H1 (cell line): ENCODE results near the gene GABBR1.

Experiments used
- CEBPB ChIP-seq: IDR thresholded peaks from 2 replicates; pipeline ENCODE4 v1.6.1; 2012; ENCODE audit warnings: low read depth, low read length
- CHD1 ChIP-seq: IDR thresholded peaks from 2 replicates; pipeline ENCODE4 v1.6.1; 2012; ENCODE audit warnings: low read depth, low read length, improper control_type of control experiment
- CREB1 ChIP-seq: IDR thresholded peaks from 2 replicates; pipeline ENCODE4 v1.6.1; 2012; ENCODE audit warnings: inconsistent platforms
- CTCF ChIP-seq, 3 experiments: IDR thresholded peaks; 1 replicate in 2 of 3; 2 replicates in 1 of 3; pipeline versions ENCODE4 v1.5.1 to v1.6.1; 2011; ENCODE audit warnings: low read length in 3 of 3, mild to moderate bottlenecking in 3 of 3, inconsistent platforms in 2 of 3, low read depth in 1 of 3, moderate library complexity in 1 of 3; ENCODE audit not compliant: insufficient read depth in 1 of 3; ENCODE audit errors: control extremely low read depth in 1 of 3
- EGR1 ChIP-seq: IDR thresholded peaks from 2 replicates; pipeline ENCODE4 v1.6.1; 2011; ENCODE audit warnings: low read depth, low read length, borderline replicate concordance
- GABPA ChIP-seq: IDR thresholded peaks from 2 replicates; pipeline ENCODE4 v1.6.1; 2011; ENCODE audit warnings: mild to moderate bottlenecking, low read length, moderate library complexity, borderline replicate concordance; ENCODE audit not compliant: insufficient read depth
- KDM1A ChIP-seq: fragments of 200-600, 300-600 bp; sonication (generic); IDR thresholded peaks from 2 replicates; pipeline ENCODE4 v1.7.1; 2016; ENCODE audit warnings: mild to moderate bottlenecking, low read length, borderline replicate concordance
- POLR2AphosphoS5 ChIP-seq: IDR thresholded peaks from 2 replicates; pipeline ENCODE4 v1.6.1; 2011; ENCODE audit warnings: low read depth, low read length

DNA sequence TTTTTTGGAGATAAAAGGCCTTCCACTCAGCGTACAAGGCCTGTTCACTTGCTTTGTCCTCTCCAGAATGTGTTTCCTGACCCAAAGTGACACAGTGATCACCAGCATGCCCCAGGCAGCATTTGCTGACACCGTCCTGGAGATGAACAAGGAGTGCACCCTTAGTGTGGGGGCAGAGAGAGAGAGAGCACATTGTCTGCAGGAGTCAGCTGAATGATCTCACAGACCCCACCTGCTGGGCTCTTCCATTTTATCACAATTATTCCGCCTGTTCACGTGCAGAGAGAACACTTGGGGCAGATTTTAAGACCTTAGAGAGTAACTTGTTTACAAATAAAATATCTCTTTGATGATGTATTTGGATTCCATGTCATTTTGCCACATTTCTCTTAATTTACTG is 122.8 kb downstream of the GABBR1 start:
- TF ChIP-seq CHD1 (no peak), GABPA (no peak), CTCF (IDR thresholded peaks at IDR 0.05; ENCODE audit: control extremely low read depth in 1 of 3, insufficient read depth in 1 of 3, low read depth in 1 of 3, low read length in 3 of 3) (no peak), KDM1A (no peak), CREB1 (no peak), EGR1 (no peak), POLR2AphosphoS5 (no peak), CEBPB (no peak)
